LNCAP (cell line): ENCODE measurements around the gene ASAP3.

Experiments used
- TF ChIP-seq, protein P1 (sequence below): fragments of 450-650 bp; IDR thresholded peaks from 2 replicates; pipeline ENCODE4 v1.5.1; 2017; ENCODE audit warnings: mild to moderate bottlenecking

Gene ASAP3

DNA sequence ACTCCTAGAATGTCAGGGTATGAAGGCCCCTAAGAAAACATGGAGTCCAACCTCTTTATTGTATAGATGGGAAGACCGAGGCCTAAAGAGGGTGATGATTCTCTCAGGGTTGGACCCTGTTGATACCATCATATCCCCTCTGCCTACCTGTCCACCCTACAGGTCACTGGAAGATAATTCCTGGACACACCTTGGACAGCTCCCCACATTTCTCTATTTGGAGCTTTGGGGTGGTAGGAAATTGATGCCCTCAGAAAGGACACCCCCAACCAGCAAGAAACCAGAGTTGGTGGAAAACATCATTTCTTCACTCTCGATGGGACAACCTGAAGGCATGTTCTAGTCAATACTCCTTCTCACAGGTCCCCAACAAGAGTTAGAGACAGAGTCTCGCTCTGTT lies 56.4 kb downstream of the ASAP3 start:
- TF ChIP-seq, protein P1, sequence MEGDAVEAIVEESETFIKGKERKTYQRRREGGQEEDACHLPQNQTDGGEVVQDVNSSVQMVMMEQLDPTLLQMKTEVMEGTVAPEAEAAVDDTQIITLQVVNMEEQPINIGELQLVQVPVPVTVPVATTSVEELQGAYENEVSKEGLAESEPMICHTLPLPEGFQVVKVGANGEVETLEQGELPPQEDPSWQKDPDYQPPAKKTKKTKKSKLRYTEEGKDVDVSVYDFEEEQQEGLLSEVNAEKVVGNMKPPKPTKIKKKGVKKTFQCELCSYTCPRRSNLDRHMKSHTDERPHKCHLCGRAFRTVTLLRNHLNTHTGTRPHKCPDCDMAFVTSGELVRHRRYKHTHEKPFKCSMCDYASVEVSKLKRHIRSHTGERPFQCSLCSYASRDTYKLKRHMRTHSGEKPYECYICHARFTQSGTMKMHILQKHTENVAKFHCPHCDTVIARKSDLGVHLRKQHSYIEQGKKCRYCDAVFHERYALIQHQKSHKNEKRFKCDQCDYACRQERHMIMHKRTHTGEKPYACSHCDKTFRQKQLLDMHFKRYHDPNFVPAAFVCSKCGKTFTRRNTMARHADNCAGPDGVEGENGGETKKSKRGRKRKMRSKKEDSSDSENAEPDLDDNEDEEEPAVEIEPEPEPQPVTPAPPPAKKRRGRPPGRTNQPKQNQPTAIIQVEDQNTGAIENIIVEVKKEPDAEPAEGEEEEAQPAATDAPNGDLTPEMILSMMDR: no peak

DNA sequence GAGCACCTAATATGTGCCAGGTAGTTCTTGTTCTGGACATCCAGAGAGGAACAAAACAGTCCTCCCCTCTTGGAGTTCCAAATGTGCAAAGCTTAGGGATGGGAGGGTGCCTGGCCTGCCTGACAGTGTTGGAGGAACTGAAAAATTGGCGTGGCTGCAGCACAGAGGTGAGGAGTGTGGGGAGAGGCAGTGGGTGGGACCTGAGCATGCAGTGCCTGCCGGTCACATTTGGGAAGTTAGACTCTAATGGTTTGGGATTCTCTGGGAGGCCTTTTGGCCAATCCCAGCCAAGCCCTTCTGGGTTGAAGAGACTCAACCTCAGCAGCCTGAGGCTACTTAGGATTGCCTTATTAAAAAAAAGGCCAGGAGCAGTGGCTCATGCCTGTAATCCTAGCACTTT lies 57.2 kb downstream of the ASAP3 start:
- TF ChIP-seq, protein P1: no peak

- TF ChIP-seq, protein P1: no peak
These were observed 58.8 kb downstream of the ASAP3 start for GRCh38 chr1:23425193-23425494.

- TF ChIP-seq, protein P1: no peak
These were observed 59.4 kb downstream of the ASAP3 start, which contains the start of gene TCEA3 for GRCh38 chr1:23424293-23425192. TSS of gene TCEA3 (minus strand) at chr1:23424748. CDS start at chr1:23424633, 115 bp downstream.

GRCh38 chr1:23423415-23424292 lies 60.3 kb downstream of the ASAP3 start:
- TF ChIP-seq, protein P1: no peak

DNA sequence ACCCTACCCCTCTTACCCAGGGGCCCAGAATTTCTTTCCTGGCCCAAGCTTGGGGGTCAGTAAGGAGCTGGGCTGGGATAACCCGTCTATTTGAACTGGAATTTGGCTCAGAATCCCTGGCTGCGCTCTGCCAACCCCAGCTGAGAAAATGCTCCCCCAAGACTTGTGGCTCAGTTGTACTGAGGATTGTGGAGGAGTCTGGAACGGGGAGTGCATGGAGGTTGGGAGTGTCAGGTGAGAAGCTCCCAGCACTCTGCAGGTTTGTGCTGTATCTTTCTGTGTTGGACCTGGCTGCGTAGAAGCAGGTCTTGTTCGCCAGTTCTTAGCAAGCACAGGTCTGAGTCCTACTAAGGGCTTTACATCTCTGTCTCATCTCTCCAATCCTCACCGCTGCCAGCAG lies 61.0 kb downstream of the ASAP3 start:
- TF ChIP-seq, protein P1: no peak

- TF ChIP-seq, protein P1: no peak
These were observed 61.6 kb downstream of the ASAP3 start for GRCh38 chr1:23422241-23422877.
